IMR-90 (cell line): ENCODE data around the gene RABEP2. TPM values are rescaled to one million over a fixed set of nuclear protein-coding genes. Genes with fewer than 3 reads are reported as not detected.

Source experiments
- ATAC-seq: fragments of 200-7000 bp; cut with Tn5 transposase; 2 replicates; pipeline ENCODE4 v1.9.1; 2020; ENCODE audit warnings: low read depth, mild to moderate bottlenecking, moderate library complexity
- BruUV-seq: library from RNA; stranded (reverse); fragments of 400-500 nt; replicated peaks from 2 replicates; lab custom pipeline; 2021; lab: Mats Ljungman, UMichigan
- CTCF ChIA-PET: fragments of 300-600 bp; formaldehyde crosslinking; extraction: SDS; loops from one replicate; lab custom pipeline; 2021; ENCODE audit warnings: antibody characterized with exemption; lab: Yijun Ruan, JAX
- POLR2A ChIA-PET: fragments of 300-600 bp; sonication (Branson Sonifier 250); formaldehyde crosslinking; loops from one replicate; lab custom pipeline; 2022; ENCODE audit warnings: antibody characterized with exemption; ENCODE audit not compliant: unreplicated experiment; lab: Charles Lee
- DNase-seq: peaks from one replicate; pipeline ENCODE4 v3.0.0; 2013
- H2AFZ ChIP-seq: replicated peaks from 2 replicates; pipeline ENCODE3; 2013; ENCODE audit warnings: low read length, mild to moderate bottlenecking; ENCODE audit not compliant: poor library complexity
- H2AK5ac ChIP-seq: 2 replicates; pipeline ENCODE4 v1.6.1; 2013; ENCODE audit warnings: low read depth, low read length, inconsistent platforms
- H2AK9ac ChIP-seq: replicated peaks from 2 replicates; pipeline ENCODE3; 2013; ENCODE audit warnings: mild to moderate bottlenecking, low read depth, low read length, moderate library complexity; ENCODE audit not compliant: poor library complexity
- H2BK120ac ChIP-seq: 2 replicates; pipeline ENCODE4 v1.6.1; 2013; ENCODE audit warnings: low read depth, low read length, inconsistent platforms
- H2BK15ac ChIP-seq: 3 replicates; pipeline ENCODE4 v1.6.1; 2013; ENCODE audit warnings: low read depth, low read length, inconsistent platforms
- H2BK20ac ChIP-seq: 2 replicates; pipeline ENCODE4 v1.6.1; 2013; ENCODE audit warnings: low read depth, mild to moderate bottlenecking, inconsistent platforms, low read length, moderate library complexity
- H2BK5ac ChIP-seq: 2 replicates; pipeline ENCODE4 v1.6.1; 2013; ENCODE audit warnings: mild to moderate bottlenecking, low read depth, low read length, inconsistent platforms; ENCODE audit not compliant: poor library complexity, severe bottlenecking
- H3K14ac ChIP-seq: replicated peaks from 2 replicates; pipeline ENCODE4 v1.6.1; 2013; ENCODE audit warnings: low read depth, low read length, inconsistent platforms
- H3K18ac ChIP-seq: 2 replicates; pipeline ENCODE4 v1.6.1; 2013; ENCODE audit warnings: low read depth, low read length, control low read depth
- H3K23ac ChIP-seq: 2 replicates; pipeline ENCODE4 v1.6.1; 2013; ENCODE audit warnings: low read depth, low read length, inconsistent platforms
- H3K27ac ChIP-seq: 2 replicates; pipeline ENCODE4 v1.5.1; 2013; ENCODE audit warnings: mild to moderate bottlenecking, control low read depth, low read length; ENCODE audit not compliant: insufficient read depth
- H3K27me3 ChIP-seq: 2 replicates; pipeline ENCODE4 v1.6.1; 2013; ENCODE audit warnings: low read length; ENCODE audit not compliant: control insufficient read depth, insufficient read depth
- H3K36me3 ChIP-seq: 2 replicates; pipeline ENCODE4 v1.6.1; 2013; ENCODE audit warnings: low read length, mixed read lengths; ENCODE audit not compliant: control insufficient read depth, insufficient read depth
- H3K4ac ChIP-seq: 2 replicates; pipeline ENCODE4 v1.6.1; 2013; ENCODE audit warnings: low read depth, low read length, inconsistent platforms
- H3K4me1 ChIP-seq: 2 replicates; pipeline ENCODE4 v1.6.1; 2013; ENCODE audit warnings: low read length, mixed read lengths; ENCODE audit not compliant: control insufficient read depth, insufficient read depth
- H3K4me2 ChIP-seq: 2 replicates; pipeline ENCODE4 v1.6.1; 2013; ENCODE audit warnings: low read depth, mild to moderate bottlenecking, control low read depth, low read length, moderate library complexity
- H3K4me3 ChIP-seq: 2 replicates; pipeline ENCODE4 v1.5.1; 2013; ENCODE audit warnings: low read depth, mild to moderate bottlenecking, control low read depth, low read length, moderate library complexity; ENCODE audit not compliant: insufficient read depth
- H3K56ac ChIP-seq: 2 replicates; pipeline ENCODE4 v1.6.1; 2013; ENCODE audit warnings: low read length, inconsistent platforms; ENCODE audit not compliant: insufficient read depth; ENCODE audit errors: extremely low read depth
- H3K79me1 ChIP-seq, 2 experiments: 2 replicates each; pipeline ENCODE4 v1.6.1; 2013; ENCODE audit warnings: low read length in 2 of 2, inconsistent platforms in 1 of 2, low read depth in 1 of 2
- H3K9ac ChIP-seq: 2 replicates; pipeline ENCODE4 v1.6.1; 2013; ENCODE audit warnings: low read depth, low read length, control low read depth
- H3K9me1 ChIP-seq: 2 replicates; pipeline ENCODE4 v1.6.1; 2013; ENCODE audit warnings: low read length, inconsistent platforms; ENCODE audit not compliant: insufficient read depth
- H3K9me3 ChIP-seq: 2 replicates; pipeline ENCODE4 v1.6.1; 2013; ENCODE audit warnings: low read length; ENCODE audit not compliant: control insufficient read depth, insufficient read depth
- H4K20me1 ChIP-seq: 2 replicates; pipeline ENCODE4 v1.6.1; 2013; ENCODE audit warnings: low read length, inconsistent platforms; ENCODE audit not compliant: insufficient read depth
- H4K5ac ChIP-seq: 2 replicates; pipeline ENCODE4 v1.6.1; 2013; ENCODE audit warnings: mild to moderate bottlenecking, low read depth, low read length, control low read depth
- H4K8ac ChIP-seq, 2 experiments: 2 replicates each; pipeline ENCODE4 v1.6.1; 2013; ENCODE audit warnings: low read depth in 2 of 2, low read length in 2 of 2, control low read depth in 1 of 2, inconsistent platforms in 1 of 2
- H4K91ac ChIP-seq: 2 replicates; pipeline ENCODE4 v1.6.1; 2013; ENCODE audit warnings: low read depth, low read length, inconsistent platforms; ENCODE audit not compliant: insufficient read depth
- CHD1 ChIP-seq: IDR thresholded peaks from 2 replicates; pipeline ENCODE4 v1.6.1; 2012; ENCODE audit warnings: low read depth, low read length, improper control_type of control experiment
- FOS ChIP-seq: fragments of 150-350 bp; IDR thresholded peaks from 2 replicates; pipeline ENCODE4 v1.6.1; 2016; ENCODE audit warnings: low read depth, low read length
- MAZ ChIP-seq: IDR thresholded peaks from 2 replicates; pipeline ENCODE4 v1.6.1; 2012; ENCODE audit warnings: low read depth, mild to moderate bottlenecking, low read length, improper control_type of control experiment, moderate library complexity, borderline replicate concordance
- MXI1 ChIP-seq: IDR thresholded peaks from 2 replicates; pipeline ENCODE4 v1.6.1; 2012; ENCODE audit warnings: low read depth, mild to moderate bottlenecking, low read length, moderate library complexity, borderline replicate concordance
- POLR2A ChIP-seq: IDR thresholded peaks from 2 replicates; pipeline ENCODE4 v1.6.1; 2012; ENCODE audit warnings: mild to moderate bottlenecking, low read depth, low read length
- RCOR1 ChIP-seq: IDR thresholded peaks from 2 replicates; pipeline ENCODE4 v1.6.1; 2012; ENCODE audit warnings: mild to moderate bottlenecking, low read length, improper control_type of control experiment; ENCODE audit not compliant: insufficient replicate concordance
- WGBS, 2 experiments: methylation state at CpG; one replicate each; pipeline versions ENCODE4 v1.1.5 to v1.1.7; 2013; ENCODE audit warnings: missing lambda C conversion rate in 2 of 2; ENCODE audit not compliant: insufficient read length in 1 of 2; ENCODE audit errors: extremely low coverage in 2 of 2; 5-methylcytosine and 5-hydroxymethylcytosine counted together
- dilution Hi-C: fragments of 300-500 bp; cut with HindIII; formaldehyde crosslinking; loops from one replicate; pipeline ENCODE4 v1.14.3; 2018; ENCODE audit warnings: low sequenced_read_pairs; ENCODE audit not compliant: unreplicated experiment
- in situ Hi-C: fragments of 300-500 bp; cut with MboI; formaldehyde crosslinking; loops from 3 replicates; pipeline ENCODE4 v1.14.3; 2019; ENCODE audit warnings: low sequenced_read_pairs, inconsistent platforms, mixed read lengths
- intact Hi-C: fragments of 100-400 bp; cut with micrococcal nuclease; formaldehyde crosslinking; loops from 2 replicates; pipeline ENCODE4 v1.10.0; 2022
- polyA plus RNA-seq, 3 experiments: library from polyadenylated mRNA; depleted of rRNA; stranded (reverse); fragments of >200 nt; gene quantifications; 2 replicates each; pipeline ENCODE4 v1.2.3, GENCODE V29; 2012; ENCODE audit warnings: low replicate concordance in 1 of 3
- total RNA-seq: library from RNA; depleted of rRNA; stranded (reverse); fragments of >200 nt; gene quantifications from 2 replicates; pipeline ENCODE4 v1.2.3, GENCODE V29; 2012
- TF ChIP-seq, protein P1 (sequence below): fragments of 150-350 bp; IDR thresholded peaks from 2 replicates; pipeline ENCODE4 v1.6.1; 2017; ENCODE audit warnings: mild to moderate bottlenecking, antibody characterized with exemption, low read length, low read depth
- TF ChIP-seq, protein P2 (sequence below): fragments of 150-350 bp; IDR thresholded peaks from 2 replicates; pipeline ENCODE4 v1.6.1; 2016; ENCODE audit warnings: low read depth, mild to moderate bottlenecking, low read length, moderate library complexity, borderline replicate concordance

The RABEP2 gene
- total and polyA plus RNA-seq, 2 of the 4 experiments (the other 2 are of a cell fraction), result 12.2 to 20.0 TPM

DNA sequence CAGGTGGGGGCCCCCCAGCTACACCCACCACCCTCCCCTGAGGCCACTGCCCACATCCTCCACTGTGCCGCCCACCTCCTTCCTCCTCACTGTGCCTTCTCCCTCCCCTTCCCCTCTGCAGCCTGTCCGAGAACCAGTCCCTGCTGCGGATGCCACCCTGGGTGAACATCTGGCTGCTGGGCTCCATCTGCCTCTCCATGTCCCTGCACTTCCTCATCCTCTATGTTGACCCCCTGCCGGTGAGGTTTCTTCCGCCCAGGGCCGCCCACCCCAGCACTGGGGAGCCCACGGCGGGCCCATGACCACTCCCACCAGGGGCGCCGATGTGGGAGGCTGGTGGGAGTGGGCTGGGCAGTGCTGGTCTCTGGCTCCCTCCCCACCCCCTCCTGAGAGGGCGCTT lies 22.1 kb downstream of the RABEP2 start:
- Histone ChIP-seq H3K4me2 (no peak overlapping the region), H4K5ac (no peak overlapping the region), H3K27me3 (no peaks in the 10 kb centered on the region), H3K36me3 (peaks cover 10% of the 10 kb centered on the region; the same call in 1 of the 2 replicates), H3K9ac (no peak overlapping the region), H2AK5ac (no peak overlapping the region), H3K4ac (no peak overlapping the region), H2AK9ac (no peak overlapping the region), H3K27ac (no peak overlapping the region), H2BK15ac (no peak overlapping the region), H2BK5ac (no peak overlapping the region), H4K8ac (no peak overlapping the region), H3K79me1 (no peaks in the 10 kb centered on the region), H3K9me3 (no peaks in the 10 kb centered on the region), H3K9me1 (no peaks in the 10 kb centered on the region), H2BK120ac (no peak overlapping the region), H3K4me1 (no peaks in the 10 kb centered on the region), H4K20me1 (no peaks in the 10 kb centered on the region), H2BK20ac (no peak overlapping the region), H3K56ac (no peak overlapping the region), H3K14ac (no peak overlapping the region), H3K4me3 (no peak overlapping the region), H3K23ac (no peak overlapping the region), H2AFZ (no peak overlapping the region), H3K18ac (no peak overlapping the region), H4K91ac (no peak overlapping the region)
- POLR2A ChIA-PET, result no interaction called here
- intact Hi-C loops (no loop called here), dilution Hi-C loops (no loop called here), in situ Hi-C loops (no loop called here)
- CTCF ChIA-PET, result no interaction called here
- WGBS, 2 experiments, result 83% methylated on average over 3 of the region's 11 CpGs; no CpG with 5 or more reads in 1 of the 2 experiments
- ATAC-seq, result no peak; the same call in 1 of the 2 replicates
- TF ChIP-seq MXI1 (no peak), POLR2A (no peak), MAZ (no peak), RCOR1 (no peak), FOS (no peak), CHD1 (no peak)
- TF ChIP-seq, protein P1, sequence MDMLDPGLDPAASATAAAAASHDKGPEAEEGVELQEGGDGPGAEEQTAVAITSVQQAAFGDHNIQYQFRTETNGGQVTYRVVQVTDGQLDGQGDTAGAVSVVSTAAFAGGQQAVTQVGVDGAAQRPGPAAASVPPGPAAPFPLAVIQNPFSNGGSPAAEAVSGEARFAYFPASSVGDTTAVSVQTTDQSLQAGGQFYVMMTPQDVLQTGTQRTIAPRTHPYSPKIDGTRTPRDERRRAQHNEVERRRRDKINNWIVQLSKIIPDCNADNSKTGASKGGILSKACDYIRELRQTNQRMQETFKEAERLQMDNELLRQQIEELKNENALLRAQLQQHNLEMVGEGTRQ, result no peak
- TF ChIP-seq, protein P2, sequence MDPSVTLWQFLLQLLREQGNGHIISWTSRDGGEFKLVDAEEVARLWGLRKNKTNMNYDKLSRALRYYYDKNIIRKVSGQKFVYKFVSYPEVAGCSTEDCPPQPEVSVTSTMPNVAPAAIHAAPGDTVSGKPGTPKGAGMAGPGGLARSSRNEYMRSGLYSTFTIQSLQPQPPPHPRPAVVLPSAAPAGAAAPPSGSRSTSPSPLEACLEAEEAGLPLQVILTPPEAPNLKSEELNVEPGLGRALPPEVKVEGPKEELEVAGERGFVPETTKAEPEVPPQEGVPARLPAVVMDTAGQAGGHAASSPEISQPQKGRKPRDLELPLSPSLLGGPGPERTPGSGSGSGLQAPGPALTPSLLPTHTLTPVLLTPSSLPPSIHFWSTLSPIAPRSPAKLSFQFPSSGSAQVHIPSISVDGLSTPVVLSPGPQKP, result no peak
- no TSS peak for BruUV-seq
- no peak for DNase-seq
